Type B pancreatic cell (in vitro differentiated cells): ENCODE measurements around the gene FMNL2. TPM values are rescaled to one million over a fixed set of nuclear protein-coding genes. Genes with fewer than 3 reads are reported as not detected.

Source experiments
- DNase-seq: peaks from one replicate; pipeline ENCODE4 v3.0.0; 2021; ENCODE audit warnings: mixed read lengths; ENCODE audit not compliant: unreplicated experiment; ENCODE audit errors: extremely low spot score
- H3K27ac Mint-ChIP-seq: 2 replicates; pipeline ENCODE4 v1.8.0; 2021; ENCODE audit warnings: mild to moderate bottlenecking, mixed read lengths
- H3K27me3 Mint-ChIP-seq: 2 replicates; pipeline ENCODE4 v1.8.0; 2021; ENCODE audit warnings: mixed read lengths
- H3K36me3 Mint-ChIP-seq: 2 replicates; pipeline ENCODE4 v1.8.0; 2021; ENCODE audit warnings: mixed read lengths
- H3K4me1 Mint-ChIP-seq: one replicate; pipeline ENCODE4 v1.8.0; 2021; ENCODE audit warnings: mixed read lengths; ENCODE audit not compliant: unreplicated experiment
- H3K4me3 Mint-ChIP-seq: 2 replicates; pipeline ENCODE4 v1.8.0; 2021; ENCODE audit warnings: mild to moderate bottlenecking, mixed read lengths
- H3K9me3 Mint-ChIP-seq: 2 replicates; pipeline ENCODE4 v1.8.0; 2021; ENCODE audit warnings: mixed read lengths
- total RNA-seq: library from RNA; stranded (reverse); gene quantifications from 2 replicates; pipeline ENCODE4 v1.2.1, GENCODE V29; 2021; ENCODE audit warnings: low replicate concordance
- TF ChIP-seq, protein P1 (sequence below): fragments of 200-600 bp; sonication (generic); conservative IDR thresholded peaks from 2 replicates; pipeline ENCODE4 v1.5.0; 2021; ENCODE audit warnings: antibody characterized with exemption, mild to moderate bottlenecking

Gene FMNL2
- total RNA-seq, 1 donor from 2014 or later = 62.1 TPM

DNA sequence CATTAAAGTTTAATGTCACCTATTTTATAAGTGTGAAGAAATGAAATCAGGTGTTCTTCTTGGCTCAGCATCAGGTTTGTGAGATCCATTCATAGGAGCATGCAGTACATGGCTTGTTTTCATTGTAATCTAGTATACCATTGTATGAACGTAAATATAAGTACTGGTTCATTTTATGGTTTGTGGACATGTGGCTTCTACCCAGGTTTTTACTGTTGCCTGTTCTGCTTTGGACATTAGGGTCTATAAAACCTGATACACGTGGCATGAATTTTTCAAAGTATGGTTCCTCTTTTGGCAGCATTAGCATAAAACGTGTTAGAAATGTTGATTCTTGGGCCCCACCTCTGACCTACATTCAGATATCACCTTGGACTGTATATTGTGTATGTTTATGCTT lies 206.7 kb downstream of the FMNL2 start:
- Mint-ChIP-seq H3K36me3 (peaks cover 8% of the 10 kb centered on the region), H3K27me3 (no peaks in the 10 kb centered on the region), H3K27ac (peak overlapping the region; percentile 76), H3K4me3 (no peak overlapping the region), H3K4me1 (peaks cover 28% of the 10 kb centered on the region), H3K9me3 (peaks cover 4% of the 10 kb centered on the region)
- TF ChIP-seq, protein P1, sequence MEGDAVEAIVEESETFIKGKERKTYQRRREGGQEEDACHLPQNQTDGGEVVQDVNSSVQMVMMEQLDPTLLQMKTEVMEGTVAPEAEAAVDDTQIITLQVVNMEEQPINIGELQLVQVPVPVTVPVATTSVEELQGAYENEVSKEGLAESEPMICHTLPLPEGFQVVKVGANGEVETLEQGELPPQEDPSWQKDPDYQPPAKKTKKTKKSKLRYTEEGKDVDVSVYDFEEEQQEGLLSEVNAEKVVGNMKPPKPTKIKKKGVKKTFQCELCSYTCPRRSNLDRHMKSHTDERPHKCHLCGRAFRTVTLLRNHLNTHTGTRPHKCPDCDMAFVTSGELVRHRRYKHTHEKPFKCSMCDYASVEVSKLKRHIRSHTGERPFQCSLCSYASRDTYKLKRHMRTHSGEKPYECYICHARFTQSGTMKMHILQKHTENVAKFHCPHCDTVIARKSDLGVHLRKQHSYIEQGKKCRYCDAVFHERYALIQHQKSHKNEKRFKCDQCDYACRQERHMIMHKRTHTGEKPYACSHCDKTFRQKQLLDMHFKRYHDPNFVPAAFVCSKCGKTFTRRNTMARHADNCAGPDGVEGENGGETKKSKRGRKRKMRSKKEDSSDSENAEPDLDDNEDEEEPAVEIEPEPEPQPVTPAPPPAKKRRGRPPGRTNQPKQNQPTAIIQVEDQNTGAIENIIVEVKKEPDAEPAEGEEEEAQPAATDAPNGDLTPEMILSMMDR = no peak
- DNase-seq = no peak

DNA sequence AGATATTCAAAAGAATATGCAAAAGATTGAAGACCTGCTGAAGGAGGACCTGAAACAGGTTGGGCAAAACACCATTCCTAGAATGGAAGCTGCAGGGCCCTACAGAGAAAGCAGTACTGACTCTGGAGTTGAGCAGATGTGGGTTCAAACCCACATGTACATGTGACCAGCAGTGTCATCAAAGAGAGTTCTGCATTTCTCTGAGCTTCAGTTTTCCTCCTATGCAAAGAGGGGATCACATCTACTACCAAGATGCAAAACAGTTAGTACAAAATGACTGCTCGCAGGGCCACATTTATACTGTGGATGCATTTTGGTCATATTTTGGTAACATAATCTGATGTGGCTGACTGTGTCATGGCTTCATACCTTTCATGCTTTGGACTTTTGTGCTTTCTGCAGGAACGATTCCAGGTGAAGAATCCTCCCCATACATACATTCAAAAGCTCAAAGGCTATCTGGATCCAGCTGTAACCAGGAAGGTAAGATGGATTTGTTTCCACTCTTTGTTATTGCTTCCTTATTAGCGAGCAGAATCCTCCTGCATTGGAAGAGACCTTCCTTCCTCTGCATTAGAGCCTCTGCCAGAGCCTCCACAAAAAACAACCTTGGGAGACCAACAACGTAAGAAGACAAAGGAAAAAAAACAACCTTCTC lies 207.5 kb downstream of the FMNL2 start:
- peaks cover 20% of the 10 kb centered on the region for H3K4me1 Mint-ChIP-seq
- H3K27ac Mint-ChIP-seq = peak overlapping the region; percentile 76
- peaks cover 4% of the 10 kb centered on the region for H3K9me3 Mint-ChIP-seq
- H3K36me3 Mint-ChIP-seq = peaks cover 8% of the 10 kb centered on the region
- DNase-seq = no peak
- H3K4me3 Mint-ChIP-seq = no peak overlapping the region
- TF ChIP-seq, protein P1 = no peak
- no peaks in the 10 kb centered on the region for H3K27me3 Mint-ChIP-seq

DNA sequence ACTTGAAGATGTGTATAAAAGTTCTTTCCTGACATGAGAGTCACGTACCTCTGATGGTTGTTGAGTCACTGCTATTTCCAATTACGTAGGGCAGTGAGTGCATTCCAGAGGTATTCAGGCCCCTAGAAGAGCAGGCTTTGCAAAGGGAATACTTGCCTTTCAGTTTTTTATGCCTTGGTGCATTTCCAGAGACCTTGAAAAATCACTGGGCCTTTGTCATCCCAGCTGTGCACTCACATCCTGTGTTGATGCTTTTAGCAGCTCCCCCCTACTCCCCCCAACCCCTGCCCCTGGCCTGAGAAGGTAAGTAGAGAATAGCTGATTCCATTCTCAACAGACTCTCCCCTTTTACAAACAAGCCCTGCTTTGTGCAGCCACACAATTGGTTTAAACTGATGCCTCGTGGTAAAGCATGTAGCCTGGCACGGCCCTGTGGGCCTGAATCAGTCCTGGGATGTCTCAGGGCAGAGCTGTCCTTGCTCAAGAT lies 208.1 kb downstream of the FMNL2 start:
- Mint-ChIP-seq H3K4me1 (peaks cover 20% of the 10 kb centered on the region), H3K9me3 (no peaks in the 10 kb centered on the region), H3K27me3 (no peaks in the 10 kb centered on the region), H3K4me3 (no peak overlapping the region), H3K27ac (peak overlapping the region; percentile 76), H3K36me3 (peaks cover 8% of the 10 kb centered on the region)
- TF ChIP-seq, protein P1 = no peak
- DNase-seq = no peak

DNA sequence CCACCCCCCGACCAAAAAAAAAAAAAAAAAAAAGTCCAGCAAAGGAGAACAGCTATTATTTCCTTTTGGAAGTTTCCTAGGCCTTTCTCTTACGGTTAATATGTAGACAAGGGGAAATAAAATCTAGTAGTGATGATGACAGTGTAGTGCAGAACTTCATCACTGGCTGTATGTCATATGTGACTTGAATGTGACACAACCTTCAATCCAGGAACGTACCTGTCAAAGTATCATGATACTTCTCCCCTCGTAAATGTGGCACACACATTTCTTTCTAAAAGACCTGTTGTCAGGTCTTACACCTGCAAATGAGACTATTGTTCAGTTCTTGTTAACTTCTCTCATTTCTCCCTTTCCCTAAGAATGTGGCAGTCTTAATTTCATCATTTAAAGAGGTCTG lies 208.7 kb downstream of the FMNL2 start:
- H3K36me3 Mint-ChIP-seq = peaks cover 13% of the 10 kb centered on the region
- no peak for DNase-seq
- H3K4me1 Mint-ChIP-seq = peaks cover 20% of the 10 kb centered on the region
- H3K27ac Mint-ChIP-seq = peak overlapping the region; percentile 20
- no peaks in the 10 kb centered on the region for H3K9me3 Mint-ChIP-seq
- no peaks in the 10 kb centered on the region for H3K27me3 Mint-ChIP-seq
- no peak overlapping the region for H3K4me3 Mint-ChIP-seq
- TF ChIP-seq, protein P1 = no peak

DNA sequence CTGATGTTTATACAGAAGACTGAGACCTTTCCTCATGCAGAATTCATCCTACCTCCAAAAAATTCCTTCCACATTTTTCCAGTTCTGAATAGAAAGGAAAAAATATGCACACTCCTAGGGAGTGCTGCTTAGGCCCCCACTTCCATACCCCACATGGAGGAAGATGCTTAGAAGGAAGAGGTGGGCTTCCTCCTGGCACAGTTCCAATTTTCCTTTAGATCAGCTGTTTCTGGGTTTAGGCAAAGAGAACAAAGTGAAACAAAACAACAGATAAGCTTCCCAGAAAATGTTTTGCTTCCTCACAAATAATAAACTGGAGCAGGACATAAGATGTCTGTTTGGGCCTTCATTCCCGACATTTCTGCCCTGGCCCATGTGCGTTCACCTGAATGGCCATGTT lies 209.7 kb downstream of the FMNL2 start:
- Mint-ChIP-seq H3K36me3 (peaks cover 18% of the 10 kb centered on the region), H3K4me1 (peaks cover 20% of the 10 kb centered on the region), H3K4me3 (no peak overlapping the region), H3K27ac (no peak overlapping the region), H3K9me3 (no peaks in the 10 kb centered on the region), H3K27me3 (no peaks in the 10 kb centered on the region)
- no peak for DNase-seq
- TF ChIP-seq, protein P1 = no peak
